H7 (cell line): Measurements from ENCODE around the gene EIF4E. TPM values are rescaled to one million over a fixed set of nuclear protein-coding genes. Genes with fewer than 3 reads are reported as not detected.
"Not testable (repeated sequence)": the region's sequence is repeated elsewhere in the genome, so short reads cannot be mapped to it uniquely, and the experiment has no call there.

Experiments
- DNase-seq: peaks from one replicate; pipeline ENCODE4 v3.0.0; 2012
- H3K27me3 ChIP-seq: 2 replicates; pipeline ENCODE4 v1.6.0; 2011; ENCODE audit warnings: mild to moderate bottlenecking, low read length; ENCODE audit not compliant: control insufficient read depth, insufficient read depth
- H3K36me3 ChIP-seq: replicated peaks from 2 replicates; pipeline ENCODE4 v1.5.1; 2011; ENCODE audit warnings: low read length; ENCODE audit not compliant: control insufficient read depth, insufficient read depth
- H3K4me3 ChIP-seq: 2 replicates; pipeline ENCODE4 v1.5.1; 2011; ENCODE audit warnings: low read depth, mild to moderate bottlenecking, control low read depth, low read length, moderate library complexity; ENCODE audit not compliant: insufficient read depth
- total RNA-seq: library from RNA; depleted of rRNA; stranded (reverse); fragments of >200 nt; shearing (Covaris generic); gene quantifications from 2 replicates; pipeline ENCODE4 v1.2.3, GENCODE V29; 2014

The EIF4E gene
- total RNA-seq, 1 experiment from 2014 or later: 184 TPM

- no peak overlapping the region for H3K4me3 ChIP-seq
- peaks cover 1% of the 10 kb centered on the region for H3K36me3 ChIP-seq
- no peak for DNase-seq
- no peaks in the 10 kb centered on the region for H3K27me3 ChIP-seq
These were observed 49.4 kb downstream of the EIF4E start for GRCh38 chr4:98879515-98879914.

GRCh38 chr4:98873059-98873458 is 55.9 kb downstream of the EIF4E start:
- Histone ChIP-seq H3K27me3 (no peaks in the 10 kb centered on the region), H3K4me3 (no peak overlapping the region), H3K36me3 (no peaks in the 10 kb centered on the region)
- no peak for DNase-seq

- H3K4me3 ChIP-seq, H3K36me3 ChIP-seq, DNase-seq, H3K27me3 ChIP-seq: not testable (repeated sequence)
These were observed 56.6 kb downstream of the EIF4E start for GRCh38 chr4:98872120-98872906.

GRCh38 chr4:98867648-98868047 is 61.3 kb downstream of the EIF4E start:
- H3K36me3 ChIP-seq: no peaks in the 10 kb centered on the region
- H3K27me3 ChIP-seq: no peaks in the 10 kb centered on the region
- H3K4me3 ChIP-seq: no peak overlapping the region
- DNase-seq: no peak

GRCh38 chr4:98865059-98865458 is 63.9 kb downstream of the EIF4E start:
- no peak for DNase-seq
- no peaks in the 10 kb centered on the region for H3K27me3 ChIP-seq
- no peaks in the 10 kb centered on the region for H3K36me3 ChIP-seq
- no peak overlapping the region for H3K4me3 ChIP-seq

GRCh38 chr4:98864560-98864959 is 64.4 kb downstream of the EIF4E start:
- no peaks in the 10 kb centered on the region for H3K27me3 ChIP-seq
- no peaks in the 10 kb centered on the region for H3K36me3 ChIP-seq
- no peak for DNase-seq
- no peak overlapping the region for H3K4me3 ChIP-seq

GRCh38 chr4:98862371-98862770 is 66.6 kb downstream of the EIF4E start:
- no peaks in the 10 kb centered on the region for H3K27me3 ChIP-seq
- H3K4me3 ChIP-seq: no peak overlapping the region
- DNase-seq: no peak
- no peaks in the 10 kb centered on the region for H3K36me3 ChIP-seq

- Histone ChIP-seq H3K36me3 (no peaks in the 10 kb centered on the region), H3K4me3 (no peak overlapping the region), H3K27me3 (no peaks in the 10 kb centered on the region)
- no peak for DNase-seq
These were observed 67.6 kb downstream of the EIF4E start for GRCh38 chr4:98861100-98861884.

- Histone ChIP-seq H3K36me3 (no peaks in the 10 kb centered on the region), H3K4me3 (no peak overlapping the region), H3K27me3 (no peaks in the 10 kb centered on the region)
- DNase-seq: peak; percentile 21
These were observed 77.1 kb downstream of the EIF4E start for GRCh38 chr4:98851806-98852205.

GRCh38 chr4:98850937-98851336 is 78.0 kb downstream of the EIF4E start:
- Histone ChIP-seq H3K27me3 (no peaks in the 10 kb centered on the region), H3K4me3 (no peak overlapping the region), H3K36me3 (no peaks in the 10 kb centered on the region)
- DNase-seq: no peak

- Histone ChIP-seq H3K27me3 (no peaks in the 10 kb centered on the region), H3K36me3 (no peaks in the 10 kb centered on the region), H3K4me3 (no peak overlapping the region)
- no peak for DNase-seq
These were observed 80.5 kb downstream of the EIF4E start for GRCh38 chr4:98848448-98848847.

- DNase-seq: no peak
- H3K27me3 ChIP-seq: no peaks in the 10 kb centered on the region
- no peaks in the 10 kb centered on the region for H3K36me3 ChIP-seq
- H3K4me3 ChIP-seq: no peak overlapping the region
These were observed 83.0 kb downstream of the EIF4E start for GRCh38 chr4:98845960-98846359.

- H3K36me3 ChIP-seq: not testable (repeated sequence)
These were observed 86.0 kb downstream of the EIF4E start for GRCh38 chr4:98842917-98843316.

GRCh38 chr4:98838977-98839618 is 89.8 kb downstream of the EIF4E start:
- no peak for DNase-seq
- Histone ChIP-seq H3K27me3 (no peaks in the 10 kb centered on the region), H3K36me3 (no peaks in the 10 kb centered on the region), H3K4me3 (no peak overlapping the region)

More at GRCh38 chr4:98842917-98843316, 86.0 kb downstream of the EIF4E start:
- not testable (repeated sequence) for DNase-seq, H3K27me3 ChIP-seq, H3K4me3 ChIP-seq

- Histone ChIP-seq H3K4me3 (no peak overlapping the region), H3K36me3 (no peaks in the 10 kb centered on the region), H3K27me3 (no peaks in the 10 kb centered on the region)
- DNase-seq: no peak
These were observed 90.4 kb downstream of the EIF4E start for GRCh38 chr4:98838531-98838930.
